OCI-LY1 (cell line): ENCODE data around the gene LRRC4B.

Source experiments
- H2AFZ ChIP-seq: fragments of 200-600 bp; sonication (generic), shearing (Covaris generic); 2 replicates; pipeline ENCODE4 v1.6.0; 2014; ENCODE audit warnings: antibody characterized with exemption, mild to moderate bottlenecking, low read length
- H3F3A ChIP-seq: fragments of 200-600 bp; sonication (generic), shearing (Covaris generic); 2 replicates; pipeline ENCODE4 v1.6.0; 2014; ENCODE audit warnings: mild to moderate bottlenecking, antibody characterized with exemption, low read length, moderate library complexity; ENCODE audit not compliant: insufficient read depth
- H3K27ac ChIP-seq: fragments of 200-600 bp; sonication (generic); 2 replicates; pipeline ENCODE4 v1.5.1; 2014; ENCODE audit warnings: low read length, mixed run types, mild to moderate bottlenecking, low read depth; ENCODE audit not compliant: poor library complexity, severe bottlenecking
- H3K27me3 ChIP-seq: fragments of 200-600 bp; sonication (generic); 2 replicates; pipeline ENCODE4 v1.6.0; 2014; ENCODE audit warnings: antibody characterized with exemption, mild to moderate bottlenecking, low read length, moderate library complexity; ENCODE audit not compliant: insufficient read depth
- H3K36me3 ChIP-seq: fragments of 200-600 bp; sonication (generic); 2 replicates; pipeline ENCODE4 v1.6.1; 2014; ENCODE audit warnings: mild to moderate bottlenecking, antibody characterized with exemption, low read length, moderate library complexity, mixed read lengths; ENCODE audit not compliant: insufficient read depth
- H3K4me1 ChIP-seq: fragments of 200-600 bp; sonication (generic); 2 replicates; pipeline ENCODE4 v1.5.1; 2014; ENCODE audit warnings: mild to moderate bottlenecking, low read length, moderate library complexity; ENCODE audit not compliant: insufficient read depth, severe bottlenecking
- H3K4me2 ChIP-seq: fragments of 200-600 bp; sonication (generic), shearing (Covaris generic); 2 replicates; pipeline ENCODE4 v1.6.1; 2014; ENCODE audit warnings: low read length
- H3K4me3 ChIP-seq: fragments of 200-600 bp; sonication (generic); 2 replicates; pipeline ENCODE4 v1.5.1; 2014; ENCODE audit warnings: low read length, low read depth, mild to moderate bottlenecking, mixed read lengths; ENCODE audit not compliant: poor library complexity, severe bottlenecking
- H3K79me2 ChIP-seq: fragments of 200-600 bp; shearing (Covaris generic); 2 replicates; pipeline ENCODE4 v1.6.1; 2016; ENCODE audit warnings: mixed run types, low read length, mixed read lengths; ENCODE audit not compliant: insufficient read depth
- H3K9ac ChIP-seq: fragments of 200-600 bp; sonication (generic), shearing (Covaris generic); 2 replicates; pipeline ENCODE4 v1.6.1; 2014; ENCODE audit warnings: mild to moderate bottlenecking, low read length, mixed read lengths
- H3K9me2 ChIP-seq: fragments of 200-600 bp; sonication (generic), shearing (Covaris generic); 2 replicates; pipeline ENCODE4 v1.6.1; 2014; ENCODE audit warnings: low read depth, mild to moderate bottlenecking, low read length, mixed read lengths
- H3K9me3 ChIP-seq: fragments of 200-600 bp; shearing (Covaris generic); 2 replicates; pipeline ENCODE4 v1.6.1; 2014; ENCODE audit warnings: low read length, mixed read lengths
- H4K20me1 ChIP-seq: fragments of 200-600 bp; sonication (generic), shearing (Covaris generic); 2 replicates; pipeline ENCODE4 v1.6.0; 2016; ENCODE audit warnings: mild to moderate bottlenecking, low read length; ENCODE audit not compliant: insufficient read depth
- CTCF ChIP-seq: fragments of 200-600 bp; sonication (generic), shearing (Covaris generic); IDR thresholded peaks from 2 replicates; pipeline ENCODE4 v1.5.1; 2017; ENCODE audit warnings: mild to moderate bottlenecking, antibody characterized with exemption, low read length, moderate library complexity, mixed read lengths
- EZH2 ChIP-seq: fragments of 200-600 bp; sonication (generic), shearing (Covaris generic); IDR thresholded peaks from 2 replicates; pipeline ENCODE4 v1.8.0; 2017; ENCODE audit warnings: borderline replicate concordance, mixed run types, mild to moderate bottlenecking, antibody characterized with exemption, low read length, moderate library complexity, mixed read lengths

The LRRC4B gene

GRCh38 chr19:50506700-50507099 is 61.5 kb downstream of the LRRC4B start:
- no peak overlapping the region for H3K9ac ChIP-seq
- H3K36me3 ChIP-seq = no peaks in the 10 kb centered on the region
- H3K4me1 ChIP-seq = peaks cover 9% of the 10 kb centered on the region
- no peaks in the 10 kb centered on the region for H3K9me3 ChIP-seq
- no peaks in the 10 kb centered on the region for H3K9me2 ChIP-seq
- no peaks in the 10 kb centered on the region for H3K79me2 ChIP-seq
- H3K4me2 ChIP-seq = no peak overlapping the region
- no peak overlapping the region for H2AFZ ChIP-seq
- no peaks in the 10 kb centered on the region for H3F3A ChIP-seq
- TF ChIP-seq CTCF = no peak
- no peak for TF ChIP-seq EZH2
- H3K27ac ChIP-seq = no peak overlapping the region
- H3K4me3 ChIP-seq = no peak overlapping the region
- no peaks in the 10 kb centered on the region for H4K20me1 ChIP-seq
- H3K27me3 ChIP-seq = no peaks in the 10 kb centered on the region

- no peaks in the 10 kb centered on the region for H3K36me3 ChIP-seq
- H3F3A ChIP-seq = no peaks in the 10 kb centered on the region
- no peak for TF ChIP-seq EZH2
- no peak for TF ChIP-seq CTCF
- no peaks in the 10 kb centered on the region for H4K20me1 ChIP-seq
- H3K79me2 ChIP-seq = no peaks in the 10 kb centered on the region
- no peak overlapping the region for H3K27ac ChIP-seq
- no peaks in the 10 kb centered on the region for H3K9me2 ChIP-seq
- H3K9me3 ChIP-seq = no peaks in the 10 kb centered on the region
- no peak overlapping the region for H3K4me3 ChIP-seq
- H3K4me1 ChIP-seq = peaks cover 6% of the 10 kb centered on the region
- H3K4me2 ChIP-seq = no peak overlapping the region
- H2AFZ ChIP-seq = no peak overlapping the region
- no peaks in the 10 kb centered on the region; the same call in 1 of the 2 replicates for H3K27me3 ChIP-seq
- H3K9ac ChIP-seq = no peak overlapping the region
These were observed 62.2 kb downstream of the LRRC4B start for GRCh38 chr19:50505856-50506611.

GRCh38 chr19:50501568-50502475 is 66.4 kb downstream of the LRRC4B start:
- no peak for TF ChIP-seq CTCF
- no peak for TF ChIP-seq EZH2
- Histone ChIP-seq H3K4me1 (no peaks in the 10 kb centered on the region), H3K9me2 (no peaks in the 10 kb centered on the region), H3K27ac (no peak overlapping the region), H3K4me3 (no peak overlapping the region), H3K4me2 (no peak overlapping the region), H3K9me3 (no peaks in the 10 kb centered on the region), H3K79me2 (no peaks in the 10 kb centered on the region), H3K9ac (no peak overlapping the region), H3K27me3 (no peaks in the 10 kb centered on the region; the same call in 1 of the 2 replicates), H4K20me1 (no peaks in the 10 kb centered on the region), H3F3A (no peaks in the 10 kb centered on the region), H2AFZ (no peak overlapping the region), H3K36me3 (no peaks in the 10 kb centered on the region)
